Measurements from ENCODE around the gene ETNPPL.

GRCh38 chr4:108766058-108766457 lies 3.2 kb upstream of the ETNPPL start:
- TF ChIP-seq POLR2A (IDR thresholded peaks at IDR 0.05) (no peak), CTCF (IDR thresholded peaks at IDR 0.05) (no peak), EP300 (IDR thresholded peaks at IDR 0.05) (no peak)
